HCT116 (cell line): ENCODE data around the gene TERT. TPM values are rescaled to one million over a fixed set of nuclear protein-coding genes. Genes with fewer than 3 reads are reported as not detected.

Experiments used
- ATAC-seq: fragments of 200-7000 bp; cut with Tn5 transposase; 2 replicates; pipeline ENCODE4 v1.9.1; 2020; ENCODE audit warnings: mild to moderate bottlenecking, moderate library complexity
- BruUV-seq: library from RNA; stranded (reverse); fragments of 400-500 nt; replicated peaks from 2 replicates; lab custom pipeline; 2021; lab: Mats Ljungman, UMichigan
- CTCF ChIA-PET: fragments of 300-600 bp; sonication (Branson Sonifier 250); formaldehyde crosslinking; loops from one replicate; lab custom pipeline; 2021; ENCODE audit warnings: antibody characterized with exemption; lab: Charles Lee
- POLR2A ChIA-PET: fragments of 300-600, 350-600 bp; sonication (Branson Sonifier 250); formaldehyde crosslinking; loops from one replicate; lab custom pipeline; 2021; ENCODE audit warnings: antibody characterized with exemption; lab: Charles Lee
- RAD21 ChIA-PET, 2 experiments: fragments of 300-600 bp; sonication (Branson Sonifier 250); formaldehyde crosslinking; loops; one replicate each; lab custom pipeline; 2023; ENCODE audit warnings: low total read pairs in 2 of 2; ENCODE audit not compliant: uncharacterized antibody in 2 of 2, unreplicated experiment in 2 of 2, low non-redundant PET in 1 of 2; lab: Charles Lee
- DNase-seq: peaks from one replicate; pipeline ENCODE4 v3.0.0-alpha.2; 2010; ENCODE audit warnings: low read depth, low spot score
- H2AFZ ChIP-seq: fragments of 200-600 bp; shearing (Covaris generic), sonication (generic); 2 replicates; pipeline ENCODE4 v1.6.1; 2017; ENCODE audit warnings: low read depth, mixed run types, mixed read lengths, antibody characterized with exemption, low read length; ENCODE audit not compliant: poor library complexity, severe bottlenecking
- H3K27ac ChIP-seq: 2 replicates; pipeline ENCODE4 v1.5.1; 2012; ENCODE audit warnings: low read depth, low read length
- H3K27me3 ChIP-seq: fragments of 200-600 bp; sonication (generic); 2 replicates; pipeline ENCODE4 v1.6.1; 2016; ENCODE audit warnings: mixed run types, low read length, mixed read lengths; ENCODE audit not compliant: insufficient read depth
- H3K36me3 ChIP-seq, 2 experiments: fragments of 200-500 bp in 1 of 2; fragments of 200-600 bp in 1 of 2; sonication (Bioruptor generic) in 1 of 2; sonication (generic) in 1 of 2; 2 replicates each; pipeline versions ENCODE4 v1.5.1 to v1.6.1; 2014 to 2016; ENCODE audit warnings: low read length in 2 of 2, inconsistent platforms in 1 of 2, mixed read lengths in 1 of 2, mixed run types in 1 of 2; ENCODE audit not compliant: insufficient read depth in 2 of 2, control insufficient read depth in 1 of 2
- H3K4me1 ChIP-seq, 2 experiments: fragments of 200-600 bp in 1 of 2; sonication (generic) in 1 of 2; 2 replicates each; pipeline versions ENCODE4 v1.5.1 to v1.6.1; 2012 to 2017; ENCODE audit warnings: low read length in 2 of 2, inconsistent platforms in 1 of 2, mild to moderate bottlenecking in 1 of 2, mixed read lengths in 1 of 2, mixed run types in 1 of 2, moderate library complexity in 1 of 2; ENCODE audit not compliant: insufficient read depth in 2 of 2, control insufficient read depth in 1 of 2
- H3K4me2 ChIP-seq: fragments of 200-600 bp; sonication (generic); 2 replicates; pipeline ENCODE4 v1.6.1; 2017; ENCODE audit warnings: mixed run types, low read length, mixed read lengths
- H3K4me3 ChIP-seq, 2 experiments: fragments of 200-600 bp in 1 of 2; sonication (generic) in 1 of 2; replicated peaks in 1 of 2; 2 replicates each; pipeline ENCODE4 v1.5.1; 2011 to 2016; ENCODE audit warnings: low read length in 2 of 2, control low read depth in 1 of 2, low read depth in 1 of 2, mild to moderate bottlenecking in 1 of 2, mixed read lengths in 1 of 2, mixed run types in 1 of 2
- H3K79me2 ChIP-seq: fragments of 200-600 bp; sonication (generic); 2 replicates; pipeline ENCODE4 v1.6.1; 2017; ENCODE audit warnings: mild to moderate bottlenecking, mixed run types, low read length, moderate library complexity, mixed read lengths; ENCODE audit not compliant: insufficient read depth
- H3K9ac ChIP-seq: fragments of 200-600 bp; sonication (generic); 2 replicates; pipeline ENCODE4 v1.6.1; 2016; ENCODE audit warnings: low read length, mixed read lengths
- H3K9me2 ChIP-seq: fragments of 200-600 bp; sonication (generic), shearing (Covaris generic); 2 replicates; pipeline ENCODE4 v1.6.1; 2017; ENCODE audit warnings: mixed run types, mild to moderate bottlenecking, moderate library complexity; ENCODE audit not compliant: insufficient read depth
- H3K9me3 ChIP-seq, 2 experiments: fragments of 200-500 bp in 1 of 2; fragments of 200-600 bp in 1 of 2; sonication (Bioruptor generic) in 1 of 2; sonication (generic) in 1 of 2; 2 replicates each; pipeline ENCODE4 v1.6.1; 2014 to 2017; ENCODE audit warnings: low read length in 2 of 2, mixed read lengths in 2 of 2, inconsistent platforms in 1 of 2, low read depth in 1 of 2, mild to moderate bottlenecking in 1 of 2, mixed run types in 1 of 2, moderate library complexity in 1 of 2; ENCODE audit not compliant: control insufficient read depth in 1 of 2, insufficient read depth in 1 of 2
- H4K20me1 ChIP-seq: fragments of 200-600 bp; sonication (generic), shearing (Covaris generic); 2 replicates; pipeline ENCODE4 v1.6.1; 2017; ENCODE audit warnings: mixed run types, mild to moderate bottlenecking, moderate library complexity; ENCODE audit not compliant: insufficient read depth
- ATF3 ChIP-seq: IDR thresholded peaks from 2 replicates; pipeline ENCODE4 v1.6.1; 2012
- CEBPB ChIP-seq: IDR thresholded peaks from 2 replicates; pipeline ENCODE4 v1.6.1; 2012; ENCODE audit warnings: low read depth
- CTCF ChIP-seq, 3 experiments: fragments of 200-600 bp in 1 of 3; sonication (generic) in 1 of 3; IDR thresholded peaks in 2 of 3; conservative IDR thresholded peaks in 1 of 3; 2 replicates each; pipeline ENCODE4 v1.5.1; 2012 to 2017; ENCODE audit warnings: low read depth in 2 of 3, low read length in 2 of 3, antibody characterized with exemption in 1 of 3, borderline replicate concordance in 1 of 3, control low read depth in 1 of 3, mild to moderate bottlenecking in 1 of 3, mixed read lengths in 1 of 3, mixed run types in 1 of 3, moderate library complexity in 1 of 3; ENCODE audit not compliant: insufficient read depth in 1 of 3
- EGR1 ChIP-seq: IDR thresholded peaks from 2 replicates; pipeline ENCODE4 v1.6.1; 2012; ENCODE audit warnings: low read depth
- ELF1 ChIP-seq: IDR thresholded peaks from 2 replicates; pipeline ENCODE4 v1.6.1; 2012; ENCODE audit warnings: low read depth, borderline replicate concordance
- EZH2 ChIP-seq: fragments of 200-600 bp; sonication (generic); IDR thresholded peaks from 2 replicates; pipeline ENCODE4 v1.6.1; 2017; ENCODE audit warnings: antibody characterized with exemption, mixed run types
- EZH2phosphoT487 ChIP-seq: fragments of 200-600 bp; IDR thresholded peaks from 2 replicates; pipeline ENCODE4 v1.6.1; 2018; ENCODE audit warnings: antibody characterized with exemption, borderline replicate concordance
- FOSL1 ChIP-seq: IDR thresholded peaks from 2 replicates; pipeline ENCODE4 v1.6.1; 2012; ENCODE audit warnings: low read depth
- JUND ChIP-seq: IDR thresholded peaks from 2 replicates; pipeline ENCODE4 v1.6.1; 2012
- MAX ChIP-seq: IDR thresholded peaks from 2 replicates; pipeline ENCODE4 v1.6.1; 2012
- RAD21 ChIP-seq: IDR thresholded peaks from 2 replicates; pipeline ENCODE4 v1.6.1; 2012; ENCODE audit warnings: low read depth, mild to moderate bottlenecking
- intact Hi-C: fragments of 100-400 bp; cut with micrococcal nuclease; formaldehyde crosslinking; loops from 2 replicates; pipeline ENCODE4 v1.10.0; 2022
- total RNA-seq: library from RNA; stranded (reverse); gene quantifications from one replicate; pipeline ENCODE4 v1.2.1, GENCODE V29; 2021; ENCODE audit not compliant: unreplicated experiment

Gene TERT
- total RNA-seq, 1 experiment from 2014 or later, result 6.9 TPM

- TF ChIP-seq CTCF (IDR thresholded peaks at IDR 0.05 in 2 of 3, conservative IDR thresholded peaks at IDR 0.05 in 1 of 3; ENCODE audit: borderline replicate concordance in 1 of 3, insufficient read depth in 1 of 3, low read depth in 2 of 3, low read length in 2 of 3) (no peak), MAX (no peak), JUND (no peak), CEBPB (no peak), FOSL1 (no peak), EZH2 (no peak), EGR1 (no peak), EZH2phosphoT487 (no peak), ATF3 (no peak), RAD21 (no peak), ELF1 (no peak)
- BruUV-seq, result no TSS peak
- ATAC-seq, result no peak
- peaks cover 16 to 22% of the 10 kb centered on the region in 2 experiments for H3K4me1 ChIP-seq
- no peak overlapping the region for H3K27ac ChIP-seq
- POLR2A ChIA-PET, result no interaction called here
- no peak overlapping the region for H2AFZ ChIP-seq
- H3K79me2 ChIP-seq, result no peaks in the 10 kb centered on the region
- peaks cover 7 to 23% of the 10 kb centered on the region in 2 experiments; a peak in 3 of 4 replicates for H3K36me3 ChIP-seq
- CTCF ChIA-PET, result no interaction called here
- H3K9me3 ChIP-seq, result no peaks in the 10 kb centered on the region
- H3K9me2 ChIP-seq, result no peaks in the 10 kb centered on the region
- no peak overlapping the region for H3K4me3 ChIP-seq
- H3K4me2 ChIP-seq, result no peak overlapping the region
- intact Hi-C loops, result no loop called here
- H4K20me1 ChIP-seq, result no peaks in the 10 kb centered on the region
- no peak overlapping the region for H3K9ac ChIP-seq
- DNase-seq, result no peak
- no peaks in the 10 kb centered on the region for H3K27me3 ChIP-seq
- RAD21 ChIA-PET, result no interaction called here
Measured at GRCh38 chr5:1318659-1319251, 23.9 kb upstream of the TERT start.
